H4 (cell line): Measurements from ENCODE around the gene TCAF1. TPM values are rescaled to one million over a fixed set of nuclear protein-coding genes. Genes with fewer than 3 reads are reported as not detected.
"Not testable (repeated sequence)": the region's sequence is repeated elsewhere in the genome, so short reads cannot be mapped to it uniquely, and the experiment has no call there.

Source experiments
- DNase-seq: peaks from one replicate; pipeline ENCODE4 v3.0.0-alpha.2; 2015; ENCODE audit warnings: low spot score
- total RNA-seq: library from RNA; depleted of rRNA; stranded (reverse); fragments of >200 nt; shearing (Covaris generic); gene quantifications from 2 replicates; pipeline ENCODE4 v1.2.3, GENCODE V29; 2014

The TCAF1 gene
- total RNA-seq, 1 experiment from 2014 or later: 58.3 TPM

GRCh38 chr7:143850682-143851081 lies 51.3 kb downstream of the TCAF1 start:
- DNase-seq: no peak

- DNase-seq: no peak
These were observed 52.0 kb downstream of the TCAF1 start for GRCh38 chr7:143849785-143850479.

- DNase-seq: no peak
These were observed 53.8 kb downstream of the TCAF1 start for GRCh38 chr7:143848192-143848591.

GRCh38 chr7:143846692-143847091 lies 55.3 kb downstream of the TCAF1 start:
- no peak for DNase-seq

GRCh38 chr7:143841696-143842095 lies 60.3 kb downstream of the TCAF1 start:
- DNase-seq: not testable (repeated sequence)

DNA sequence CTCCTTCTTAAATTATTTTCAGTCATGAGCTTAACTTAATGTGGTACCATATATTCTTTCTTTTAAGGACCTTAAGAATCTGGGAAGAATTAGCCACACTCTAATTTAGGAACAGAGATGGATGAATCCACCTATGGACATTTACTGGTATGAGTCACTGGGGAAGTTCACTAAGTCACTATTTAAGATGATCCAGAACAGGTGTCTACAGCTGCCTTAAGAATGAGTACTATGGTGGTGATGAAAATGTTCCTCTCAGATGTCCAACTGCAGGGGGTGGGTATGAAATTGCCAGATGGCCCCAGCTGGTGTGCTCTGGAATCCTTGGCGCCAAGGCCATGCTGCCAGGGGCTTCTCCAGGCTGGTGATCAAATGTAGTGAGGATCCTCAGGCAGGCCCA lies 61.9 kb downstream of the TCAF1 start:
- DNase-seq: not testable (repeated sequence)

GRCh38 chr7:143837223-143837622 lies 64.8 kb downstream of the TCAF1 start:
- DNase-seq: not testable (repeated sequence)

DNA sequence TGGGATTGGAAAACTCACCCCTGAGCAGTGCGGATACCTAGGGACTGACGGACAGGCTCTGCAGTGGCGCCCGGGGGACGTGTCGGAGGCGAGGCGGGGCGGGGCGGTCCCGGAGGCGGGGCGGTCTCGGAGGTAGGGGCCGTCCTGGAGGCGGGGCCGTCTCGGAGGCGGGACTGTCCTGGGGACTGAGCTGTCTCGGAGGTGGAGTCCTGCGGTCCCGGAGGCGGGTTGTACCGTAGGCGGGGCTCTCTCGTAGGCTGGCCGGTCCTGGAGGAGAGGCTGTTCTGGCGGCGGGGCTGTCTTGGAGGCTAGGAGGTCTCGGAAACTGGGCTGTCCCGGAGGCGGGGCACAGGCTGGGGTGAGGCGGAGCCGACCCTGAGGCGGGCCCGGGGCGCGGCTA lies 65.4 kb downstream of the TCAF1 start:
- DNase-seq: not testable (repeated sequence)

DNA sequence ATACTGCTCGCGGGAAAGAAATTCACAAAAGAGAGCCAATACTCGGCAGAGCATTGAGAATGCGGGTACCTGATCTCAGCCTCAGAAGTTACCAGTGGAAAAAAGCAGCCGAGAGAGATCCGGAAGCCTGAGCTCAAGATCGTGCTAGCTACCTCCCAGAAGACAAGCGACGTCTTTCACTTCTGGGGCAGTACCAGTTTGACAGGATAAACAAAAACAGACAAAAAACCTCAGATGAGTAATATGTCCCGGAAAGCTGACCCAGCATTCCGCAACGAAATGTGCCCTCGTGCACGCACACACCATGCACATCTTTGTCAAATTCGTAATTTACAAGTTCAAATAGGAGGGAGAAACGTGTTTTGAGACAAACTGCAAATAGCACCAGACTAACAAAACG lies 65.9 kb downstream of the TCAF1 start:
- not testable (repeated sequence) for DNase-seq

- DNase-seq: not testable (repeated sequence)
These were observed 75.4 kb downstream of the TCAF1 start for GRCh38 chr7:143826578-143826977.

- not testable (repeated sequence) for DNase-seq
These were observed 77.5 kb downstream of the TCAF1 start for GRCh38 chr7:143824295-143825135.

DNA sequence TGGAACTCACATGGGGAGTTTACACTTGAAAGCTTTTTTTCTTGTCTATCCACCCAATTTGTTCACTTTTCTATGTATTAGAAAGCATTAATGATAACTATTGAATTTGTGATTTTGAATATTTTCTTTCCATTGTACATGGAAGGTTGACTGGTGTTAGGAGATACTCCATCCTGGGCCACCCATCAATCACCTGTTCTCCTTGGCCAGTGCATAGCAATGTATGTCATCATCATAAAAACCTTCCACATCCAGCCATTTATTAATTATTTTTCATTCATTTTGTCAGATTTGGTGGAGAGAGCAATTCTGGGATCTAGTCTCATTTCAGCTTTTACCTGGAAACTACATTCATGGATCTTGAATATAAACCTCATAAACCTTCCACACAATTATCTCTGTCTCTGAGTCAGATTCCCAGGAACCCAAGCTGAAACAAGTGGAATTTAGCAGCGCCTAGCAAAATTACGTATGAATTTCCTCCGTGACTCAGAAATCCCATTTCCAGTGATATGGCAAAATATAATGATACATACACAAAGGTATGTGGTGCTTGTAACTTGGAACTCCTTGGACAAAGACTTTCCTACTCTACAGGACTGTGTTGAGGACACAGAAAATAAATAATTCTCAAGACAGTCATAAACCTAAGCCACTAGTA lies 78.2 kb downstream of the TCAF1 start:
- not testable (repeated sequence) for DNase-seq

- DNase-seq: not testable (repeated sequence)
These were observed 80.3 kb downstream of the TCAF1 start for GRCh38 chr7:143821392-143822277.

GRCh38 chr7:143817873-143818272 lies 84.1 kb downstream of the TCAF1 start:
- not testable (repeated sequence) for DNase-seq

- not testable (repeated sequence) for DNase-seq
These were observed 85.4 kb downstream of the TCAF1 start for GRCh38 chr7:143816471-143817133.

DNA sequence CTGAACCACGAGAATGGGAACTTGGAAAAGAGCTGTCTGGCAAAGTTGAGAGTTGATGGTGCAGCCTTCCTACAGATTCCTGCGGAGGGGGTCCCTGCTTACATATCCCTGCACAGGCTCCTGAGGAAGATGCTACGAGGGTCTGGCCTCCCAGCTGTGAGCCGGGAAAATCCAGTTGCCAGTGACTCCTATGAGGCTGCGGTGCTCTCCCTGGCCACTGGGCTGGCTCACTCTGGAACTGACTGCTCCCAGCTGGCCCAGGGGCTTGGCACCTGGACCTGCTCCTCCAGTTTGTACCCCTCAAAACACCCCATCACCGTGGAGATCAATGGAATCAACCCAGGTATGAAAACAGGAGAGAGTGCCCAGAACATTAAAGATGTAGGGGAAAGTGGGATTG lies 91.3 kb downstream of the TCAF1 start:
- not testable (repeated sequence) for DNase-seq

DNA sequence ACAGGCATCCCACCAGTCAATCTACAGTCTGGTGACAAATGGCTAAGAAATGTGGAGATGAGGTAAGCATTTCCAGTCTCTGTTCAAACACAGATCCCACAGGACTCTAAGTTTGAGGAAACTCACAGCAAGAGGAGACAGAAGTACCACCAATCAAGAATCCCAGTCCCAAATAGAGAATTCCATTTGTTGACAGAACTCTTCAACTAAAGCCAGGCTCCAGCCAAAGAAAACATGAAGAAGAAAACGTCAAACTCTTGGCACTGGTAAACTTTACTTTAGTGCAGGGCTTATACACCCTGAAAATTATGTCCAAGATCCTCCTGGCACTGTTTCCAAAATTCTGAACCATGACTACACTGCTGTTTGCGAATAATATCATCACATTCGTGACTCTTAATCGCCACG lies 95.3 kb downstream of the TCAF1 start:
- DNase-seq: not testable (repeated sequence)
